Activated naive CD8-positive, alpha-beta T cell (primary cell): ENCODE measurements around the gene TMPRSS11E.

Experiments
- H3K27ac Mint-ChIP-seq: one replicate; pipeline ENCODE4 v1.8.0; 2021; ENCODE audit warnings: mixed read lengths
- H3K27me3 Mint-ChIP-seq: one replicate; pipeline ENCODE4 v1.8.0; 2021; ENCODE audit warnings: mixed read lengths
- H3K36me3 Mint-ChIP-seq: one replicate; pipeline ENCODE4 v1.8.0; 2021; ENCODE audit warnings: mixed read lengths
- H3K4me1 Mint-ChIP-seq: one replicate; pipeline ENCODE4 v1.8.0; 2021; ENCODE audit warnings: low read depth, mixed read lengths
- H3K4me3 Mint-ChIP-seq: one replicate; pipeline ENCODE4 v1.8.0; 2021; ENCODE audit warnings: mild to moderate bottlenecking, mixed read lengths
- H3K9me3 Mint-ChIP-seq: one replicate; pipeline ENCODE4 v1.8.0; 2021; ENCODE audit warnings: low read depth, mixed read lengths

Gene TMPRSS11E

GRCh38 chr4:68433582-68433981, 13.7 kb upstream of the TMPRSS11E start:
- Mint-ChIP-seq H3K4me1 (peaks cover 37% of the 10 kb centered on the region), H3K27ac (no peak overlapping the region), H3K36me3 (no peaks in the 10 kb centered on the region), H3K9me3 (no peaks in the 10 kb centered on the region), H3K27me3 (no peaks in the 10 kb centered on the region), H3K4me3 (no peak overlapping the region)

GRCh38 chr4:68434277-68434676, 13.0 kb upstream of the TMPRSS11E start:
- no peaks in the 10 kb centered on the region for H3K27me3 Mint-ChIP-seq
- no peaks in the 10 kb centered on the region for H3K9me3 Mint-ChIP-seq
- H3K4me1 Mint-ChIP-seq, result peaks cover 39% of the 10 kb centered on the region
- H3K27ac Mint-ChIP-seq, result no peak overlapping the region
- H3K36me3 Mint-ChIP-seq, result peaks cover 2% of the 10 kb centered on the region
- no peak overlapping the region for H3K4me3 Mint-ChIP-seq

- H3K27ac Mint-ChIP-seq, result no peak overlapping the region
- H3K4me3 Mint-ChIP-seq, result no peak overlapping the region
- no peaks in the 10 kb centered on the region for H3K9me3 Mint-ChIP-seq
- peaks cover 2% of the 10 kb centered on the region for H3K36me3 Mint-ChIP-seq
- H3K27me3 Mint-ChIP-seq, result no peaks in the 10 kb centered on the region
- H3K4me1 Mint-ChIP-seq, result peaks cover 45% of the 10 kb centered on the region
Observed at GRCh38 chr4:68434836-68435235, 12.4 kb upstream of the TMPRSS11E start.

GRCh38 chr4:68445111-68445510, 2.2 kb upstream of the TMPRSS11E start:
- Mint-ChIP-seq H3K27me3 (no peaks in the 10 kb centered on the region), H3K36me3 (peaks cover 2% of the 10 kb centered on the region), H3K4me3 (no peak overlapping the region), H3K9me3 (no peaks in the 10 kb centered on the region), H3K27ac (no peak overlapping the region), H3K4me1 (peaks cover 49% of the 10 kb centered on the region)

GRCh38 chr4:68451246-68452211, 4.3 kb downstream of the TMPRSS11E start:
- H3K27me3 Mint-ChIP-seq, result no peaks in the 10 kb centered on the region
- H3K4me1 Mint-ChIP-seq, result peaks cover 41% of the 10 kb centered on the region
- peak overlapping the region; percentile 75 for H3K27ac Mint-ChIP-seq
- no peaks in the 10 kb centered on the region for H3K9me3 Mint-ChIP-seq
- H3K4me3 Mint-ChIP-seq, result peak overlapping the region; percentile 18
- peaks cover 2% of the 10 kb centered on the region for H3K36me3 Mint-ChIP-seq

- Mint-ChIP-seq H3K36me3 (no peaks in the 10 kb centered on the region), H3K27me3 (no peaks in the 10 kb centered on the region), H3K4me1 (peaks cover 4% of the 10 kb centered on the region), H3K4me3 (no peak overlapping the region), H3K9me3 (no peaks in the 10 kb centered on the region), H3K27ac (no peak overlapping the region)
Observed at GRCh38 chr4:68460085-68460484, 12.8 kb downstream of the TMPRSS11E start.

GRCh38 chr4:68461790-68462189, 14.5 kb downstream of the TMPRSS11E start:
- Mint-ChIP-seq H3K4me3 (no peak overlapping the region), H3K27me3 (no peaks in the 10 kb centered on the region), H3K9me3 (no peaks in the 10 kb centered on the region), H3K36me3 (no peaks in the 10 kb centered on the region), H3K4me1 (peaks cover 11% of the 10 kb centered on the region), H3K27ac (no peak overlapping the region)

- H3K4me1 Mint-ChIP-seq, result peaks cover 11% of the 10 kb centered on the region
- H3K27ac Mint-ChIP-seq, result no peak overlapping the region
- H3K9me3 Mint-ChIP-seq, result no peaks in the 10 kb centered on the region
- no peaks in the 10 kb centered on the region for H3K36me3 Mint-ChIP-seq
- H3K27me3 Mint-ChIP-seq, result no peaks in the 10 kb centered on the region
- no peak overlapping the region for H3K4me3 Mint-ChIP-seq
Observed at GRCh38 chr4:68462691-68463090, 15.4 kb downstream of the TMPRSS11E start.

- no peaks in the 10 kb centered on the region for H3K36me3 Mint-ChIP-seq
- H3K27me3 Mint-ChIP-seq, result no peaks in the 10 kb centered on the region
- no peaks in the 10 kb centered on the region for H3K9me3 Mint-ChIP-seq
- H3K4me3 Mint-ChIP-seq, result no peak overlapping the region
- H3K27ac Mint-ChIP-seq, result no peak overlapping the region
- H3K4me1 Mint-ChIP-seq, result peaks cover 11% of the 10 kb centered on the region
Observed at GRCh38 chr4:68463796-68464195, 16.5 kb downstream of the TMPRSS11E start.

- H3K27me3 Mint-ChIP-seq, result no peaks in the 10 kb centered on the region
- H3K4me3 Mint-ChIP-seq, result no peak overlapping the region
- H3K27ac Mint-ChIP-seq, result no peak overlapping the region
Observed at GRCh38 chr4:68465058-68465457, 17.8 kb downstream of the TMPRSS11E start.

GRCh38 chr4:68466185-68466584, 18.9 kb downstream of the TMPRSS11E start:
- H3K4me3 Mint-ChIP-seq, result no peak overlapping the region
- H3K9me3 Mint-ChIP-seq, result no peaks in the 10 kb centered on the region
- H3K27me3 Mint-ChIP-seq, result no peaks in the 10 kb centered on the region
- no peak overlapping the region for H3K27ac Mint-ChIP-seq
- H3K4me1 Mint-ChIP-seq, result peaks cover 22% of the 10 kb centered on the region
- no peaks in the 10 kb centered on the region for H3K36me3 Mint-ChIP-seq

More at GRCh38 chr4:68465058-68465457, 17.8 kb downstream of the TMPRSS11E start:
- no peaks in the 10 kb centered on the region for H3K36me3 Mint-ChIP-seq
- H3K4me1 Mint-ChIP-seq, result peaks cover 19% of the 10 kb centered on the region
- no peaks in the 10 kb centered on the region for H3K9me3 Mint-ChIP-seq

- peaks cover 24% of the 10 kb centered on the region for H3K4me1 Mint-ChIP-seq
- no peak overlapping the region for H3K4me3 Mint-ChIP-seq
- H3K9me3 Mint-ChIP-seq, result no peaks in the 10 kb centered on the region
- no peak overlapping the region for H3K27ac Mint-ChIP-seq
- no peaks in the 10 kb centered on the region for H3K36me3 Mint-ChIP-seq
- H3K27me3 Mint-ChIP-seq, result no peaks in the 10 kb centered on the region
Observed at GRCh38 chr4:68466751-68467150, 19.5 kb downstream of the TMPRSS11E start.

GRCh38 chr4:68469482-68469881, 22.2 kb downstream of the TMPRSS11E start:
- no peaks in the 10 kb centered on the region for H3K36me3 Mint-ChIP-seq
- no peaks in the 10 kb centered on the region for H3K27me3 Mint-ChIP-seq
- H3K4me1 Mint-ChIP-seq, result peaks cover 25% of the 10 kb centered on the region
- no peak overlapping the region for H3K27ac Mint-ChIP-seq
- no peak overlapping the region for H3K4me3 Mint-ChIP-seq
- H3K9me3 Mint-ChIP-seq, result no peaks in the 10 kb centered on the region

- H3K4me1 Mint-ChIP-seq, result peaks cover 3% of the 10 kb centered on the region
- H3K9me3 Mint-ChIP-seq, result no peaks in the 10 kb centered on the region
- H3K27ac Mint-ChIP-seq, result no peak overlapping the region
- no peaks in the 10 kb centered on the region for H3K27me3 Mint-ChIP-seq
- H3K4me3 Mint-ChIP-seq, result no peak overlapping the region
- H3K36me3 Mint-ChIP-seq, result no peaks in the 10 kb centered on the region
Observed at GRCh38 chr4:68476191-68476590, 28.9 kb downstream of the TMPRSS11E start.

GRCh38 chr4:68489338-68489737, 42.1 kb downstream of the TMPRSS11E start:
- Mint-ChIP-seq H3K9me3 (no peaks in the 10 kb centered on the region), H3K4me1 (peaks cover 7% of the 10 kb centered on the region), H3K36me3 (peaks cover 2% of the 10 kb centered on the region), H3K4me3 (no peak overlapping the region), H3K27me3 (no peaks in the 10 kb centered on the region), H3K27ac (no peak overlapping the region)
